NOMO-1 treated with dmso at 0.1 percent for 144 hours (cell line): ENCODE results near the gene FYCO1.
A peak's percentile ranks its signal among the peaks of the same experiment; 100 is the strongest.

Source experiments
- DNase-seq: peaks from one replicate; lab custom pipeline; 2025; ENCODE audit not compliant: unreplicated experiment; lab: John Stamatoyannopoulos, UW

Gene FYCO1

DNA sequence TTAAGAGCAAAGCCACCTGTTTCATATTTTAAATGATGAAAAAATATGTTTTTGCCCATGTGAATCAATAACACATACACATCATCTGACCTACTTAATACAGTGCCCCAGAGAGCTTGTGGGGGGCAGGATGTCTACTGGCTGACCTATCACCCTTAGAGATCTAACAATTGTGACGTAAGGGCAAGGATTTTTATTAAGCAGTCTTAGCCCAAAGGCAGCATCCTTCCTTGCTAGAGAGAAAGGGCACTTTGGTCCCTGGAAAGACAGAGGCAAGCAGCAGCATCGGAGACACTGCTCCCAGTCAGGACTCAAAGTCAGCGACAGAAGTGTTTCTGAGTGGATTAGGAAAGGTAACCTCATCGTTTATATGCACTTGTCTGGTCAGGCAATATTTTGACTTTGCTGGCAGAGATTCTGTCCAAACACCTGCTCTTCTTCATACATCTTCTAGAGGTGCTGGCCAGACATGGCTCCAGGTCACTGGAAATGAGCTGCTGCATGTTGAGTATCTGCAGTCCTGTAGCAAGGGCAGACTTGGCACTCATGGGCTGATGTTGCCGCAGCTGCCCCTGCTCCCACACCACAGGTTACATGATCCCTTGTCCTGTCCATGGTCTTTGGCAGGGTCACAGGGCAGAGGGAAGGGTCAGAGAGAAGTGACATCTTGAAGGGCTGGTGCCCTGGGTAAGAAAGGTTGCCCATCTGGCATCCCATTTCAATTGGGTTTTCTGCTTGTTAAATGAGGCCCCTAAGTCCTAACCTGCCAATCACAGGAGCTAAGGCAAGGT, 50.6 kb downstream of the FYCO1 start:
- DNase-seq: no peak

DNA sequence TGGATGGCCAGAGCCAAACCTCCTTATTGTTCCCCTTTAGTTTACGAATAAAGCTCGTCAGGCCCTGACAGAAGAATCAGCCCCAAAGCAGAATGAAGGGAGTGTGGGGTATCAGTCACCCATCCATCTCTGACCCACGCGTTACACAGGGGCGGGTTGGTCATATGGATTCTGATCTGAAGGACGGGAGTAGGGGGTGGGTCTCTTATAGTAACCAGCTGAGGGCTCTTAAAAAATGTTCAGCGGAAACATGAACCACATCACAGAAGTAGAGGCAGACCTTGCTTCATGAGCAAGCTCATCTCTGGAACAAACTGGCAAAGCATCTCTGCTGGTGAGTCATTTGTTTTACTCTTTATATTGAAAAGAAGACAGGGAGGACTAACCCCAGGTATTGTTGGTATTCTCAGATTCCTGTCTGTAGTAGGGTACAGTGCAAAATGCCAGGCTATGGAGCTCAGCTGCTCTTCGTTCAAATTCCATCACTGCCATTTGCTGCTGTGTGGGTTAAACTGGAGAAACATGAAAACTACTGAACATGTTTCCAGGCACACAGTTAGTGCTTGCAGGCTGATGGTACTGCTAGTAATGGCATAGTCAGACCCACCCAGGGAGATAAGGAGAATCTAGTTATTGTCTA, 52.3 kb downstream of the FYCO1 start, which contains the start of gene CXCR6:
CXCR6 (plus strand) TSS at position 258 of the 640 bp plus-strand sequence. CDS start 3,018 bp downstream, outside the sequence.
- DNase-seq: no peak

DNA sequence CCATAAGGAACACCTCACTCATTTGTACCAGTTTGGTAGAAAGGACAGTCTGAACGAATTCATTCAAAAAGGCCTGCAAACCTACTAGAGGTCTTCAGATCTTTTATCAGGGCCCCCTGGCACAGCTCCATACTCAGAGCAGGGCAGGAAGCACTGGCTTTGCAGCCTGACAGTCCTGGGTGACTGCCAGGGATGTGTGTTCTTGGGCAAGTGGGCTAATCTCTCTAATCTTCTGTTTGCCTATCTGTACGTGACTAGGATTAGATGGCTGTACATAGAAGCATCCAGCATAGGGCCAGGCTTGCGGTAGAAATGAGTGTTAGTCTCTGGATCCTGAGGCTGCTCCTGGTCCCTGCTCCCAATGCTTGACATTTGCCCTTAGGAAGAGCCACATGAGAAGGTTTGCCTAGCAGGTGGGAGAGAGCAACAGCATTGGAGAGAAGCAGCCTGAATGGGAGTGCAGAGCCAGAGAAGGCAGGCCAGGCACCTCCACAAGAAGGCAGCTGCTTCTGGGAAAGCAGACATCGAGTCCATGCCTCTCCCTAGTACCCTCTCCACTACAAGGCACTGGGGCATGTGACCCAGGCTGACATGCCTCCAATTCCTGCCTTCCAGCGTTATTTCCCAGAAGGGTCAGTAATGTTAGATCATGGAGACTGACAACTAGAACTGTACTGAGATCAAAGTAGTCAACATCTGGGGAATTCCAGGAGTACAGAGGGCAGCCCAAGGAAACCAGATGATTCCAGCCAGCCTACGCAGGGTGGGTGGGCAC, 53.4 kb downstream of the FYCO1 start:
- DNase-seq: no peak

DNA sequence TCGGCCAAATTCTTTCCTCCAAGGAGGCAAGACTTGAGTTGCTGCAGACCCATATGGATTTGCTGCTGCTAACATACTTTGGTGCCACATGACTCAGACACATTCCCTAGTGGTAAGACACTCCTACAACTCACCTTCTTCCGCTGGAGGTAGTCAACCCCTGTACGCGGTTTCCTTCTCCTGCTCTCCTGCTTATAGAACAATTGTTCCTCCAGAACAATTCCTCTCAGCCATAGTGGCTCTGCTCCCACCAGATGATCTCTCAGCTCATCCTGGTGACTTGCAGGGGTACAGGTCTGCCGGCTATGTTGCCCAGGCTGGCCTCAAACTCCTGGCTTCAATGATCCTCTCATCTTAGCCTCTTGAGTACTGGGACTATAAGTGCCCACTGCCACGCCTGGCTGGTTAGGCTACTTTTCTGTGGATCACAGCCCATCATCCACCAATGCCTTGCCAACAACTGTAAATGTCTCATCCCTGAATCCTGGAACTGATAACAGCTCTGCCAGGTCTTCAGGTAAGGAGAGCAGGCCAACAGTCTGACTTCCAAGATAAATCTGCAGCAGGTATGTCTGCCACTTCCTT, 54.8 kb downstream of the FYCO1 start:
- no peak for DNase-seq

GRCh38 chr3:45940004-45940780, 55.4 kb downstream of the FYCO1 start:
- no peak for DNase-seq

- no peak for DNase-seq
Observed at GRCh38 chr3:45939341-45939771, 56.3 kb downstream of the FYCO1 start.

DNA sequence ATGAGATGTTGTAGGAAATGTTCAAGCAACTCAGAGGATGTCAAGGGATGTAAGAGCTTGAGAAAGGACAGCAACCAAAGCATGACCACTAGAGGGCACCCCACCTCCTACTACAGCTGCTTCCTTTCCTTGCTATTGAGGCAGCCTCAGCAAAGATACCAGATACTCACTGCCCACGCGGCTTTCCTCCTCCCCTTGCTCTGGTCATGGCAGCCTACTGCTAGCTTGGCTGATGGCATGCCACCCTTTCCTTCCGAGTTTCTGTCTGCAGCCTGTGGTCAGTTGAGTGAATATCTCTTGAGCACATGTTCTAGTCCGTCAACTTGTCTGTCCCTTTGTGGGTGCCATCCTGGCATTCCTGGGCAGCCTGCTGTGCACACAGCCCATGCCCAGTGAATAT, 56.8 kb downstream of the FYCO1 start:
- DNase-seq: peak; percentile 60

- no peak for DNase-seq
Observed at GRCh38 chr3:45938043-45938435, 57.6 kb downstream of the FYCO1 start.

- DNase-seq: no peak
Observed at GRCh38 chr3:45937206-45938042, 58.2 kb downstream of the FYCO1 start.

DNA sequence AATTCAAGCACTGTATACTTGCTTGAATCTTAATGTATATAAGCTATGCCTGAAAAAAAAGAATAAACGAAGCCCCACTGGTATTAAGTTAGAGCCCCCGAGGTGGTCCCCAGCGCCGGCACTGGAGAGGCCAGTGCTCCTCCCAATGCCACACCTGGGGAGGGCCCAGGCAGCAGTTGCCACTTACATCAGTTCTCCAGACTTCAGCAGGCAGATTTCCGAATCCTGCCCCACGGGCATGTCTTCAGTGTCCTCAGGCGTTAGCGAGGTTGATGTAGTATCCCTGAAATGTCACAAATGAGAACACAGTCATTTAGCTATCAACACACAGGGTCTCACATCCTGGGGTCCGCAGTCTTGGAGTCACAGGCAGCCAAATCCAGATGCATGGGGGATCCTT, 59.4 kb downstream of the FYCO1 start:
- DNase-seq: no peak

DNA sequence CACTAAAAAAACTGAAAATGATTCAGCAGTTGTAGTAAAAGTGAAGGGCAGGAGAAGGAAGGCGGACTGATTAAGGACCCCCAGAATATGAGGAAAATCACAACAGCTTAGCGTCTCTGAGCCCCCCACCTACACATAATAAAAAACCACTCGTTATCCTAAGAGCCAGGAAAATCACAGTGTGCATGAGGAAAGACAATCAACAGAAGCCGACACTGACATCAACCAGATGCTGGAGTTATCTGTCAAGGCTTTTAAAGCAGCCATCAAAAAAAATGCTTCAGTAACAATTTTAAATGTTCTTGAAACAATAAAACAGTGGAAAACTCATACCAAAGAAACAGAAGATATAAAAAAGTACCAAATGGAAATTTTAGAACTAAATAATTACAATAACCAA, 62.0 kb downstream of the FYCO1 start:
- no peak for DNase-seq

DNA sequence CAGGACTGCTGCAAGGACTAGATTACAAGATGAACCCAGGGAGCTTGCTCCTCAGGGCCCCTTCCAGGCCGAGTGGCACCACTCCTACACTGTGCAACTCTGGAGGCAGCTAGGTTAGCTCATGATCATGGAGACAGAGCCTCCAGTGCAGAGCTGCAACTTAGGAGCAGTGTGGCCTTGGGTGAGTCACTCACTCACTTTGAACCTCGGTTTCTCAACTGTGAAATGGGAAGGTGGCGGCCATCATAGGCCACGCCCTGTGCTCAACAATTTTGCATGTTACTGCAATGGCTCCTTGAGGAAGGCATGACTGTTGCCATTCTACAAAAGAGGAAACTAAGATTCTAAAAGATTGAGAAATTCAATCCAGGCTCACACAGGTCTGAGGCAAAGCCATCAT, 63.5 kb downstream of the FYCO1 start:
- peak; percentile 15 for DNase-seq

GRCh38 chr3:45931496-45931895, 64.1 kb downstream of the FYCO1 start:
- DNase-seq: no peak

DNA sequence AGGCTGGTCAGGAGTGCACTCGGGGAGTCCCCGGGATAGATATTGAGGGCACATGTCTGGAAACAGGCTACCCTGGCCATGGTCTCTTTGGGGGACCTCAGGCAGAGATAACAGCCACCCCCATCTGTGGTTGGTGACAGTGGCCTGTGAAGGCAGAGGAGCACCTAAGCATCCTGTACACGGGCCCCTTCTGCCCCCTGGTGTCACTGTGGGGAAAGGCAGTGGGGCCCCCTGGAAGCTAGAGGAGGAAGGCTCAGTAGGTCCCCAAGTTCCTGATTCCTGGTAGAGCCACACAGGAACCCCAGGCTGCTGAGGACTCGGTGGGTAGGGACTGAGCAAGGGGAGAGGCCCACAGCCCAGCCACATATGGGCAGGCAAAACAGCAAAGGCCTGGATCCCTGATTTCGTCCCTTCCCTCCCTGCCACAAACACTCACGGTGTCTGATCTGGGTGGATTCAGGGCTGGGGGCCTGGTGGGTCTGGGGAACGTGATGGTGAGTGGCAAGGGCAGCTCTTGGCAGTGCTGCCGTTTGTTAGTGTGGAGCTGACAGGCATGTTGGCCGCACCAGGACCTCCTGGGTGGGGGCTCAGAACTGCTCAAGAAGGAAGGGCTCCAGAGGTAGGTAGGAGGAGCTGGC, 66.5 kb downstream of the FYCO1 start:
- DNase-seq: no peak

DNA sequence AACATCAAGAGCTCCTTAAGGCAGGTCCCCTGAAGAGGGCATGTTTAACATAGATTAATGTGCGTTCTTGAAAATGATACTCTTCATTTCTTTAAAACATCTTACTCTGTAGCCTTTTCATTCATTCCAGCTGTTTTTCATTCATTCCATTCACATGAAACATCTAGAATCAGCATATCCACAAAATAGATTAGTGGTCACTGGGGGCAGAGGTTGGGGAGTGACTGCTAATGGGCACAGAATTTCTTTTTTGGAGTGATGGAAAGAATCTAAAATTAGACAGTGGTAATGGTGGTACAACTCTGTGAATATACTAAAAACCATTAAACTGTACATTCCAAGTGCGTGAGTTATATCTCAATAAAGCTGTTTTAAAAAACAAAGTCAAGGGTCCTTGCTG, 67.7 kb downstream of the FYCO1 start:
- DNase-seq: no peak

DNA sequence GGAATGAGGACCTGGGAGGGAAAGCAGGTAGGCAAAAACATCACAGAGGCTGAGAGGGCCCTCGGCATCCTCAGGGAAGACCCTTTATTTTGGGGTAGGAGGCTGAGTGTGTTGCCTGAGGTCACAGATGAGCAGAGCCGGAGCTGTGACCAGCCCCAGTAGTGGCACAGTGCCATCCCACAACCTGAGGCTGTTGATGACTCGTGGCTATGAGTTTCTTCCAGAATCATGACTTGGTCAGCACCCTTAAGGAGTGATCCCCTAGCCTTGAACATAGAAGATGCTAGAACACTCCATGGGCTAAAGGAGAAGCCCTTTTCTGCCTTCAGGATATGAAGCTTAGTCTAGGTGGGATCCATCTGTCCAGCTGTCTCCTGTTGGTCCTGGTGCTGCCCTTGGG, 71.9 kb downstream of the FYCO1 start:
- no peak for DNase-seq

- no peak for DNase-seq
Observed at GRCh38 chr3:45922950-45923590, 72.6 kb downstream of the FYCO1 start.

GRCh38 chr3:45922039-45922326, 73.6 kb downstream of the FYCO1 start:
- no peak for DNase-seq
